ENCODE results near the gene AKTIP. TPM values are rescaled to one million over a fixed set of nuclear protein-coding genes. Genes with fewer than 3 reads are reported as not detected.

AKTIP gene
- total RNA-seq, 2 experiments from 2014 or later: 12.4 to 17.9 TPM

- ChIA-PET POLR2A (interaction anchor here (0.7 to 1.5 kb wide), 2 partner anchors 21 to 25 kb away, joined by 3 read pairs; no protein-coding TSS in a partner anchor), CTCF (ENCODE audit: unreplicated experiment) (interaction anchor here (0.6 kb wide), 1 partner anchor 1724 kb away, joined by 4 read pairs; no protein-coding TSS in a partner anchor)
- Histone ChIP-seq H3K4me3 (ENCODE audit: low read depth, low read length, poor library complexity, severe bottlenecking) (no peak overlapping the region), H3K9me3 (ENCODE audit: low read length) (peaks cover 7% of the 10 kb centered on the region; the same call in 1 of the 2 replicates), H3K79me2 (ENCODE audit: insufficient read depth, low read depth, low read length) (no peaks in the 10 kb centered on the region), H4K20me1 (ENCODE audit: insufficient read depth, low read length) (no peaks in the 10 kb centered on the region), H3K36me3 (ENCODE audit: insufficient read depth, low read length) (peaks cover 93% of the 10 kb centered on the region), H3K4me2 (ENCODE audit: low read length) (no peak overlapping the region), H3K4me1 (ENCODE audit: insufficient read depth, low read length, poor library complexity, severe bottlenecking) (no peaks in the 10 kb centered on the region), H3K27ac (ENCODE audit: low read depth, low read length, poor library complexity, severe bottlenecking) (no peak overlapping the region), H3K9me2 (ENCODE audit: insufficient read depth, low read length) (no peaks in the 10 kb centered on the region), H2AFZ (ENCODE audit: low read length) (no peak overlapping the region)
- no peak for DNase-seq (ENCODE audit: low spot score)
- no TSS peak for BruUV-seq (replicated peaks)
- intact Hi-C loops (cut with micrococcal nuclease; ENCODE audit: unreplicated experiment): no loop called here
- TF ChIP-seq EZH2phosphoT487 (IDR thresholded peaks at IDR 0.05; ENCODE audit: borderline replicate concordance, low read depth, low read length) (no peak), CTCF (conservative IDR thresholded peaks at IDR 0.05; ENCODE audit: low read length) (no peak)
These were observed 24.0 kb downstream of the AKTIP start for GRCh38 chr16:53478965-53479364.

GRCh38 chr16:53476867-53477266 is 26.1 kb downstream of the AKTIP start:
- no peak overlapping the region for H3K4me3 ChIP-seq (ENCODE audit: low read depth, low read length, poor library complexity, severe bottlenecking)
- H3K9me2 ChIP-seq (ENCODE audit: insufficient read depth, low read length): no peaks in the 10 kb centered on the region
- CTCF ChIA-PET (ENCODE audit: unreplicated experiment): no interaction called here
- H3K36me3 ChIP-seq (ENCODE audit: insufficient read depth, low read length): peaks cover 93% of the 10 kb centered on the region
- no peak overlapping the region for H2AFZ ChIP-seq (ENCODE audit: low read length)
- DNase-seq (ENCODE audit: low spot score): no peak
- no peaks in the 10 kb centered on the region for H4K20me1 ChIP-seq (ENCODE audit: insufficient read depth, low read length)
- H3K4me1 ChIP-seq (ENCODE audit: insufficient read depth, low read length, poor library complexity, severe bottlenecking): no peaks in the 10 kb centered on the region
- intact Hi-C loops (cut with micrococcal nuclease; ENCODE audit: unreplicated experiment): no loop called here
- no peak overlapping the region for H3K4me2 ChIP-seq (ENCODE audit: low read length)
- no TSS peak for BruUV-seq (replicated peaks)
- no peaks in the 10 kb centered on the region for H3K79me2 ChIP-seq (ENCODE audit: insufficient read depth, low read depth, low read length)
- POLR2A ChIA-PET: no interaction called here
- H3K9me3 ChIP-seq (ENCODE audit: low read length): peaks cover 9% of the 10 kb centered on the region; the same call in 1 of the 2 replicates
- H3K27ac ChIP-seq (ENCODE audit: low read depth, low read length, poor library complexity, severe bottlenecking): no peak overlapping the region
- no peak for TF ChIP-seq CTCF (conservative IDR thresholded peaks at IDR 0.05; ENCODE audit: low read length)
- no peak for TF ChIP-seq EZH2phosphoT487 (IDR thresholded peaks at IDR 0.05; ENCODE audit: borderline replicate concordance, low read depth, low read length)

GRCh38 chr16:53465606-53466280 is 37.3 kb downstream of the AKTIP start:
- POLR2A ChIA-PET: no interaction called here

More at GRCh38 chr16:53465606-53466280, 37.3 kb downstream of the AKTIP start:
- Histone ChIP-seq H3K4me2 (ENCODE audit: low read length) (no peak overlapping the region), H3K4me3 (ENCODE audit: low read depth, low read length, poor library complexity, severe bottlenecking) (no peak overlapping the region), H3K9me2 (ENCODE audit: insufficient read depth, low read length) (no peaks in the 10 kb centered on the region), H3K36me3 (ENCODE audit: insufficient read depth, low read length) (peaks cover 90% of the 10 kb centered on the region), H2AFZ (ENCODE audit: low read length) (no peak overlapping the region), H3K79me2 (ENCODE audit: insufficient read depth, low read depth, low read length) (no peaks in the 10 kb centered on the region), H3K27ac (ENCODE audit: low read depth, low read length, poor library complexity, severe bottlenecking) (no peak overlapping the region), H4K20me1 (ENCODE audit: insufficient read depth, low read length) (no peaks in the 10 kb centered on the region), H3K4me1 (ENCODE audit: insufficient read depth, low read length, poor library complexity, severe bottlenecking) (no peaks in the 10 kb centered on the region), H3K9me3 (ENCODE audit: low read length) (no peaks in the 10 kb centered on the region)
- no peak for DNase-seq (ENCODE audit: low spot score)
- intact Hi-C loops (cut with micrococcal nuclease; ENCODE audit: unreplicated experiment): no loop called here
- TF ChIP-seq EZH2phosphoT487 (IDR thresholded peaks at IDR 0.05; ENCODE audit: borderline replicate concordance, low read depth, low read length) (no peak), CTCF (conservative IDR thresholded peaks at IDR 0.05; ENCODE audit: low read length) (no peak)
- no TSS peak for BruUV-seq (replicated peaks)
- CTCF ChIA-PET (ENCODE audit: unreplicated experiment): no interaction called here

Measured in OCI-LY7 (cell line).